ENCODE results near the gene C11orf65.

The C11orf65 gene

DNA sequence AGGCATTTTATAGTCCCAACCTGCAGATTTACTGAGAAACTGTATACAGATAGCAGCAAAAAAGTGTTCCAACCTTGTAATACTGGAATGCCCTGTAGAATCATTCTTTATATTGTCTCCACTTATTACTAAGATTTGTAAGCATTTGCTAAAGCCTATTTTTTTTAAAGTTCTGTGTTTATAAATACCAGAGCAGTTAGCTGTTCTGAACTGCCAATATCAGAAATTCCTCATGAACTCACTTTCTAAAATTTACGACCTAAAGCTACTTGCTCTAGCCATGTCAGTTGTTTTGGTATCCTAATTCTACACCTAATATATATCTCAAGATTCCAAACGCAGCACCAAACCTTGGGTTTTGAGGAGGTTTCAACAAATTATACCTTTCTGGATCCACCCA, 103.2 kb downstream of the C11orf65 start:
- no peak for DNase-seq

DNA sequence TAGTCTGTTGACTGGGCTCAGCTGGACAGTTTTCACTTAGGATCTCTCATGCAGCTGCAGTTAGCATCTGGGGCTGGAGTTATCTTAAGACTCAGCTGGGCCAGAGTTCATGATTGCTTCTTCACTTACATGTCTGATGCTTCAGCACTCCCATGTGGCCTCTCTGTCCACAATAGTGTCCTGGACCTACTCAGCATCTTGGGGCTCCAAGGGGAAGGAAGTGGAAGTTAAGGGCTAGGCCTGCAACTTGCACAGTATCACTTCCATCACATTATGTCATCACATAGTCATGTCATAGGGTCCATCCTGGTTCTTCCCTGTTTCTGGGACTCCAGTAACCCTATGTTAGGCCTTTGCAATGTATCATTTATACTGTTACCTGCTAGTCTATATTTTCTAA, 115.9 kb downstream of the C11orf65 start:
- DNase-seq, result no peak

DNA sequence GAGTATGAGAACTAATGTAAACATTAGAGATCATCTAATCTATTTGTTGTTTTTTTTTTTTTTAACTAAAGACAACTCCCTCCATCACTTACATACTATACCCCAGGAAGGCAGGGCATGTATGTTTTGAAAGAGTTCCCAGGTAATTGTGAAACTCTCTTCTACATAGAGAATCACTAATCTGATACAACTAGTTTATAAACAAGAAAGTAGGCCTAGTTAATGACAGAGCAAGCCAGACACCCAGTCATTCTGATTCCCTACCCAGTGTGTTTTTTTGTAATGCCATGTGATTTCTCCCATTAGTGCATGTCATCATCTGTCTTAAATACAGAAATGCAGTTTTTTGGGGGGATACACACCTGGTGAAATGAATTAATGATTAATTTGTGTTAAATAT, 120.9 kb downstream of the C11orf65 start:
- no peak for DNase-seq

DNA sequence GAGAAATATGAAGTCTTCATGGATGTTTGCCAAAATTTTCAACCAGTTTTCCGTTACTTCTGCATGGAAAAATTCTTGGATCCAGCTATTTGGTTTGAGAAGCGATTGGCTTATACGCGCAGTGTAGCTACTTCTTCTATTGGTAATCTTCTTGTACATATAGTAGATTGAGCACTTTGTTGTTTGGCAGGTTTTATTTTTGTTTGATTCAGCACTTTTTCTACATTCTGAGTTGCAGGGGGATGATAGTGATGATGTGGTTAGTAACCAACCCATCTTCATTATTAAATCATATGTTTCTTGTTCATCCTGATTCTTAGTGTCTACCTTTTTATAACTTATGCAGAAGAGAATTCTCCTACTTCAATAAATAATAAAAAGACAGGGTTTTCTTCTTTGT, 121.6 kb downstream of the C11orf65 start:
- DNase-seq, result no peak

DNA sequence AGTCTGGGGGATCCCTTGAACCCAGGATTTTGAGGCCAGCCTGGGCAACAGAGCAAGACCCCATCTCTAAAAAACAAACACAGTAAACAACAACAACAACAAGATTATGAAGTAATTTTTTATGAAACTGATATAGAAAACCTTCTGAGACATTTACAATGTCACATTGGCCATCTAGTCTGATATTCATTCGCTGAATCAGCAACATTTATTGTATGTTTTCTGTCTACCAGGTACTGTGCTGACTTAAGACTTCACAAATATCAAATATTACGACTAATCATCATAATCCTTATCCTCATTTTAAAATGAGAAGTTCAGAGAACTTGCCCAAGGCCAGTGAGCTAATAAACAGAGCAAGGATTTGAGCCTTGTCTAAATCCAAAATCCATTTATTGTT, 123.6 kb downstream of the C11orf65 start:
- no peak for DNase-seq

DNA sequence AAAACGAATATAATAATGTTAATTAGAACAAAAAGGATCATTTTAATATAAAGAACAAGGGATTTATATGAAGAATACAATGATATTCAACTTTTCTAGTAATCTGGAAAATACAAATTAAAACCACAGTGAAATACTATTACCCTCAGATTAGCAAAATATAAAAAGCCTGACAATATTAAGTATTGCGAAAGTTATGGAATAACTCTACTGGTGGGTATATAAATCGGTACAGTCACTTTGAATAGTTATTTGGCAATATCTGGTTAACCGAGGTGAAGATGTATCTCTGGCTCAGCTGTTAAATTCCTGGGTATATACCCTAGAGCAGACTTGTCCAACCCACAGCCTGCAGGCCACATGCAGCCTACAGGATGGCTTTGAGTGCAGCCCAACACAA, 125.7 kb downstream of the C11orf65 start:
- no peak for DNase-seq

DNA sequence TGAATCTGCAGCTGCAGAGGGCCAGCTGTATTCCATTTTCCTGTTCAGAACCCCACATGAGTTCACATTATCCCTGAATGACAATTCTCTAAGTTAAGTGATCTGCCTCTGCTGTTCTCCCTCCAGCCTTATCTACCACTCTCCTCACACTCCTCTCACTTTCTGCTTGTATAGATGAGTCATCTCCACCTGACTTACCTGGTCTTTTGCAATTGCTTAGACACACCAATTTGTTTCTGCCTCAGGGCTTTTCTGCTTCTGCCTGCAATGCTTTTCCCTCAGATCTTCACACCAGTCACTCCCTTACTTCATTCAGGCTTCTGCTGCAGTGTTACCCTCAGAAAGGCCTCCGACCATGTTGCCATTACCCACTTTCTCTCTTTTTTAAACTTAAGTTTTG, 126.4 kb downstream of the C11orf65 start:
- DNase-seq, result peak; percentile 12

DNA sequence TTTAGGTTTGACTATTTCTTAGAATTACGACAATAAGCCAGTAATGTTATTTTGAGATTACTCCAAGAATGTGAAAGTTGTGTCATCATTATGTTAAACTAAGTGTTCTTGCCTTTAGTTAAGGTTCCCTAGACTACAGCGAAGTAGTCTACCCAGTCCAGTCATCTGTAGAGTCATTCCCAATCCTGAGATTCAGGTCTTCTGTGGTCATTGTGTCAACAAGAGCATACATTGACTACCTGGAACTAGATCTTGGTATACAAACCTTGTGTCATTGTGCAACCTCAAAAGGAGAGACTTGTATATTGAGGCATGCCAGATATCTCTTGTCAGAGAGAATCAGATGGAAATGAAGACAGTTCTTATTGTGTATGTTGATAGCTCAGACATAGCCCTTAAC, 128.6 kb downstream of the C11orf65 start:
- DNase-seq, result no peak

DNA sequence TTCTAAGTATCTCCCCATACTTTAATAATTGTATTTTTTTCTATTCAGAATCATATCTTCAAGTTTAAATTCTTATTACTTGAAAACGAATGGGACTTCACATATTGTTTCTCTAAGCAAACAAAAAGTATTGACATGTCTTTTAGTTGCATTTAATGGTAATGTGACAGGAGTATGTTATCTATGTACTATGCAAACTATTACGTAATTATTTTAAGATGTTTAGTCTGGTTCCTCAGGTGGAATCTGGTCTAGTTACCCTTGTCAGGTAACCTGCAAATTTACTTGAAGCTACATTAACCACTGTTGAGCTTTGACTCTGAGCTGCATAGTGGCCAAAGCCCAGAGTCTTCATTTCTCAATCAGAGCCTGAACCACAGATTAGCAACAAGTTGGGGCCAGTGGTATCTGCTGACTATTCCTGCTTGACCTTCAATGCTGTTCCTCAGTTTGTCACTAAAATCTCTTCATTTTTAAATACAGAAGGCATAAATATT, 133.9 kb downstream of the C11orf65 start:
- no peak for DNase-seq

All from NK-92 treated with Interleukin-12 subunit alpha and Interleukin-12 subunit beta, amount 100 ng/mL, for 24 hours (cell line).